Measurements from ENCODE around the gene JTB. TPM values are rescaled to one million over a fixed set of nuclear protein-coding genes. Genes with fewer than 3 reads are reported as not detected.

JTB gene
- total RNA-seq, 1 donor from 2014 or later = 58.7 TPM

- Mint-ChIP-seq H3K27me3 (ENCODE audit: unreplicated experiment) (peaks cover 3% of the 10 kb centered on the region), H3K4me1 (ENCODE audit: unreplicated experiment) (peaks cover 3% of the 10 kb centered on the region), H3K4me3 (ENCODE audit: unreplicated experiment) (no peak overlapping the region), H3K36me3 (ENCODE audit: low read depth, unreplicated experiment) (peaks cover 38% of the 10 kb centered on the region), H3K9me3 (ENCODE audit: unreplicated experiment) (no peaks in the 10 kb centered on the region), H3K27ac (ENCODE audit: unreplicated experiment) (no peak overlapping the region)
- TF ChIP-seq CTCF (IDR thresholded peaks at IDR 0.05; ENCODE audit: unreplicated experiment) = no peak
- DNase-seq (ENCODE audit: low spot score) = no peak
Measured at GRCh38 chr1:153933955-153934354, 43.5 kb downstream of the JTB start.

- Mint-ChIP-seq H3K36me3 (ENCODE audit: low read depth, unreplicated experiment) (peaks cover 37% of the 10 kb centered on the region), H3K4me1 (ENCODE audit: unreplicated experiment) (peaks cover 8% of the 10 kb centered on the region), H3K4me3 (ENCODE audit: unreplicated experiment) (no peak overlapping the region), H3K27me3 (ENCODE audit: unreplicated experiment) (peaks cover 3% of the 10 kb centered on the region), H3K9me3 (ENCODE audit: unreplicated experiment) (no peaks in the 10 kb centered on the region), H3K27ac (ENCODE audit: unreplicated experiment) (no peak overlapping the region)
- TF ChIP-seq CTCF (IDR thresholded peaks at IDR 0.05; ENCODE audit: unreplicated experiment) = no peak
- DNase-seq (ENCODE audit: low spot score) = no peak
Measured at GRCh38 chr1:153933430-153933829, 44.0 kb downstream of the JTB start.

GRCh38 chr1:153932156-153933131, 45.0 kb downstream of the JTB start:
- peaks cover 32% of the 10 kb centered on the region for H3K36me3 Mint-ChIP-seq (ENCODE audit: low read depth, unreplicated experiment)
- H3K9me3 Mint-ChIP-seq (ENCODE audit: unreplicated experiment) = no peaks in the 10 kb centered on the region
- H3K4me1 Mint-ChIP-seq (ENCODE audit: unreplicated experiment) = peaks cover 13% of the 10 kb centered on the region
- no peak for DNase-seq (ENCODE audit: low spot score)
- H3K27me3 Mint-ChIP-seq (ENCODE audit: unreplicated experiment) = peaks cover 3% of the 10 kb centered on the region
- H3K4me3 Mint-ChIP-seq (ENCODE audit: unreplicated experiment) = no peak overlapping the region
- no peak overlapping the region for H3K27ac Mint-ChIP-seq (ENCODE audit: unreplicated experiment)
- no peak for TF ChIP-seq CTCF (IDR thresholded peaks at IDR 0.05; ENCODE audit: unreplicated experiment)

GRCh38 chr1:153929981-153930948, 47.2 kb downstream of the JTB start:
- peaks cover 4% of the 10 kb centered on the region for H3K27me3 Mint-ChIP-seq (ENCODE audit: unreplicated experiment)
- no peak for DNase-seq (ENCODE audit: low spot score)
- peaks cover 13% of the 10 kb centered on the region for H3K4me1 Mint-ChIP-seq (ENCODE audit: unreplicated experiment)
- H3K36me3 Mint-ChIP-seq (ENCODE audit: low read depth, unreplicated experiment) = peaks cover 15% of the 10 kb centered on the region
- H3K9me3 Mint-ChIP-seq (ENCODE audit: unreplicated experiment) = no peaks in the 10 kb centered on the region
- no peak overlapping the region for H3K4me3 Mint-ChIP-seq (ENCODE audit: unreplicated experiment)
- no peak overlapping the region for H3K27ac Mint-ChIP-seq (ENCODE audit: unreplicated experiment)
- TF ChIP-seq CTCF (IDR thresholded peaks at IDR 0.05; ENCODE audit: unreplicated experiment) = no peak
